CD4-positive, alpha-beta T cell treated with Interleukin-15 for 1 hour (primary cell): ENCODE results near the gene LAG3.

Source experiments
- DNase-seq: peaks from one replicate; pipeline ENCODE4 v3.0.0-alpha.2; 2020

Gene LAG3

DNA sequence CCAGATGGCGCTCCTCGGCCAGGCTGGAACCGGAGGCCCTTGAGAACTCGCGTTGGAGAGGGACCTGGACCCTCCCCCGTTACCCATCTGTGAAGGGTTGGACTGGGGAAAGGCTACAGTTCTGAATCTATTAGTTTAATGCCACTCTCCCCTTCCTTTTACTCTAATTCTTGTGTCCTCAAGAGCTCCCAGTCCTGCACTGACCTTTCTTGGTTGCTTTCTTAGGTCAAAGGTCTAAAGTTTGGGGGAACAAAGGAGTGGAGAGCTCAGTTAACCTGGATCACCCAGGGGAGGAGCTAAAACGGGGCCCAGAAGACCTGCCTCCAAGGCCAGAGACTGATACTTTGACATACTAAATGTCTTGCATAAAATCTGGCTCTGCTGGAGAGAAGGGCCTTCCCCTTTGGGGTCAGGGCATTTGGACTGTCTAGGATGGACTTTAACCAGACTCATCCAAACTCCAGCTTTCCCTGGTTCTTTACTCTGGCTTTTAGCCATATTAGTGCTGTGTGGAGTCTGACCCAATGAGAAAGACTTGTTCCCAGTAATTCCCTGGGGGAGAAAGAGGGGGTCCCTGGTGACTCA is 18.5 kb upstream of the LAG3 start:
- no peak for DNase-seq

DNA sequence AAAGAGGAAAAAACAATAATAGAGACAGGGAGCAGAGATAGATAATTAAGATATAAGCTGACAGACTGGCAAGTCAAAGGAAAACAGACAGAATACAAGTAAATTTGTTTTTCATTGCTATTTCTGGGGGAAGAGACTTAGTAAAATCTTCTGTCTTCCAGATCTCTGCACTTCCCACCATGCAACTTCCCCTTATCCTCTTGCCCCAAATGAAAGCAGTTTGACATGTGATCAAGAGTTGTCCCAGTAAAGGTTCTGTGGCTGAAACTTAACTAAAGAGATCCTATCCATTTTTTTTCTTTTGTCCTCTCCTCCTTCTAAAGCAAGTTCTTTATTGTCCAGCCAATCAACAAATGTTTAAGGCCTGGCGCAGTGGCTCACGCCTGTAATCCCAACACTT is 17.9 kb upstream of the LAG3 start:
- DNase-seq = no peak

DNA sequence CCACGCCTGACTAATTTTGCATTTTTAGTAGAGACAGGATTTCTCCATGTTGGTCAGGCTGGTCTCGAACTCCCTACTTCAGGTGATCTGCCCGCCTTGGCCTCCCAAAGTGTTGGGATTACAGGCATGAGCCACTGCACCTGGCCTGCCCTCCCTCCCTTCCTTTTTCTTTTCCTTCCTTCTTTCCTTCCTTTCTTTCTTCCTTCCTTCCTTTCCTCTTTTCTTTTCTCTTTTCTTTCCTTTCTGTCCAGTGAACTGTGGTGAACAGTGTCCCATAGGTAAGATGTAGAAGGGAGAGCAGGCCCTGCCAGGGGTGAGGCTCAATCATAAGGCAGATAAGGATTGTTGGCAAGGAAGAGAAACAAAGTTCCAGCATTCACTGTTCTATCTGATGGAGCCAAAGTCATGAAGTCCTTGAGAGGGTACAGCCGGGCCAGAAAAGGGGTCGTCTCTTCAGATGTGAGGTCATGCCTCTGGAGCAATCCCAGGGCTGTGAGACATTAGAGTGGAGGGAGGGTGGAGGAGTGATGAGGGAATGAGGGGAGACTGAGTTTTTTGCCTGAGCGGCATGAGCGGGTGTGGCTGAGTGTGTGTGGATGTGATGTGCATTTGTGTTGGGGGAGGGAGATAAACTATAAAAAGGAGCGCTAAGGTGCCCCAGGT is 15.2 kb upstream of the LAG3 start:
- no peak for DNase-seq

DNA sequence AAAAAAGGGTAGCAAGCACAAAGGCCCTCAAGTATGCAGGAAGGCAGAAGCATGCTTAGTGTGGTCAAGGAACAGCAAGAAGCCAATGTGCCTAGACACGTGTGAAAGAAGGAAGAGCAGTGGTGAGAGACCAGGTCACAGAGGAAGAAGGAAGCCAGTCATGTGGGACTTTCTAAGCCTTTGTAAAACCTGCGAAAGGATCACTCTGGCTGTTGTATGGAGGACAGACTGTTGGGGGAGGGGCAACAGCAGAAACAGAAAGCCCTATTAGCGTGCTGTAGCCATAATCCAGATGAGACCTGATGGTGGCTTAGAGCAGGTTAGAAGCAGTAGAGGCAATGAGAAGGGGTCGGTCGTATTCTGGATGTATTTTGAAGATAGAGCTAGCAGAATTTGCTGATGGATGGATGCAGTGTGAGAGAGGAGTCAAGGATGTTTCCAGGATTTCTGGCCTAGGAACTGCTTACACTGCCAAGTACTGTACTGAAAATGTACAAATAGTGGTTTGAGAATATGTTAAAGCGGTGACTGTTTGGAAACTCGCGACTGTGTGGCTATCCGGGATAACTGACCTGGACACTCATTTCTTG is 13.7 kb upstream of the LAG3 start:
- DNase-seq = no peak

DNA sequence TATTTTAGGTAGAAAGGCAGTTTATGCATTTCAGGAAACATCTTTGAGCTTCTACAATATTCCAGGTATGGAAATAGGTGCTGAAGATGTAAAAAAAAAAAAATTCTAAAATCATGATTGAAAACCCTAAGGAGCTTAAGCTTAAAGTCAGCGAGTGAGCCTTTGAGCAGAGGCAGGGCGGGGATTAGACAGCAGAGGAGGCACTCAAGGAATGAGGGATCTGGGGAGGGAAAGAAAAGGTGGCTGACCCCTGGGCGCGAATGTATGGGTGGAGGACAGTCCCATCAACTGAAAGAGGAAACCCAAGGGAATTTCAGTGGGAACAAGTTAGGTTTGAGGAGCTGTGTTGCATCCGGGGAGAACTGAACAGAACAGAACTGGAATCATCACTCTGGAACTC is 12.6 kb upstream of the LAG3 start:
- no peak for DNase-seq

DNA sequence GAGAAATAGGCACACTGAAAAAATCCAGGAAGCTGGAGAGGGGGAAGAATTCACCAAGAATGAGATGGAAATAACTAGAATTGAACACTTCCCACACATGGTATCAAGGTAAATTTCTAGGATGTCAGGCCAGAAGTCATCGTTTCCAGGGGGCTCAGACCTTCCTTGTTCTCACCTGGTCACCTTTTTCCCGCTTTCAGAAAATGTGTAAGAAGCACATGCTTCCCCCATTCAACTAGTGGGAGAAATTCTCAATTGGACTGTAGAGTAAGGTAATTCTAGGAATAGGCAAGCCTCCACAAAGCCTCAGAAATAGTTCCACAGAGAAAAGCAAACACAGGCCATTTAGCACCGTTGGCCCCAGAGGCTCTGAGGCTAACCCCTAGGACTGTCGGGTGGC is 8.9 kb upstream of the LAG3 start:
- no peak for DNase-seq

DNA sequence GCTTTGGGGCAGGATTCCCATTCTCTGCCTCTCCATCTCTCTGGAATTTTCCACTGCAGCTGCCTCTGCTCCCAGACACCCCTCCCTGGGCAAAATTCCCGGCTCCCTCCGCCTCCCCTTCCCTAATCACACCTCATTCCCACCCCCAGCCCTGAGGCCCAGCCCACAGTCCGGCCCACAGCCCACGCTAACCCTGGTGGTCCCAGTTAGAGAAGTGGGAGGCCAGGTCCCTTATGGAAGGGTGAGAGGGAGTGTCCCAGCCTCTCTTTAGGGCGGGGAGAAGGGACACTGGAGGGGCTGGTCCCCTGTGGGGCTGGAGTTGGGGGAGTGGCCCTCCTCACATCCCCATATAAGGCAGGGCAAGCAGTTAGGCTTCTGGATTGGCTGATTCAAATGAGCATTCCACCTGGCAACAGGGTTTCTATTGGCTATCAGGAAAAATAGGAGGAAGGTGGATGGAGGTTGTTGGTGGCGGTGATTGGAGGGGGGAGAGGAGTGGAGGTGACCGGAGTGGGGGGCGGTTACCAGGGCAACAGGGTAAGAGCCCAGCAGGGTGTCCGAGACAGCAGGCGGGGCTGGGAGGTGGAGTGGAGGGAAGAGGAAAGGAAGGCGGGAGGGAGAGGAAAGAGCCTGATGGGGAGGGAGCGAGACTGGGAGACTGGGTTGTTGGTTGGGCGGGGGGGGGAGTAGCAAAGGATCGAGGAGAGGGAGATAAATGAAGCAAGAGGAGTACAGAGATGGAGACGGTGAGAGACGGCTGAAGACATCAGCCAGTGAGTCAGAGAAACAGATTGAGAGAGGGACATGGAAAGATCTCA is 8.1 kb upstream of the LAG3 start:
- DNase-seq = peak; percentile 78

DNA sequence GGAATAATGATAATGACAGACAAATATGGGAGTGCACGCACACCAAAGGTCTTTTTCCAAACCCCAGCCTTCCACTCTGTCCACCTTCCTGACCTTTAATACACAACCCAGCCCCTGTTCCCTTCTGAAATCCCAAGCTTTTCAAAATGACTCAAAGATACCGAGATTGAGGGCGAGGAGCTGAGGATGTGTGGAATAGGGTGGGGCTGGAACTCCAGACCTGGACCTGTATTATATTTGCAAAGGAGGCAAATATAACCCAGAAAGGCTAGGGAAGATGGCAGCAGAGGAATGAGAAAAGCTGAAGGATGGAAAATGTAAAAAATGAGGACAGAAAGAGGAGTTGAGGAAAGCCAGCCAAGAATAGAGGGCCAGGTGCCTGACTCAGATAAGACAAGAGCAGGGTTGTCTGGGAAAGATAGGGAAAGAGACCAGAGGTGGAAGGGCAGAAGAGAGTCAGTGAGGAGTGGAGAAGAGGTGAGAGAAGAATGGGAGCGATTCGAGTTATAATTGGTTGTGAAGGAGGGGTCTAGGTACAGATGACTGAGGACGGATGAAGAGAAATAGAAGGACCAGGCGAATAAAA is 7.2 kb upstream of the LAG3 start:
- DNase-seq = no peak

DNA sequence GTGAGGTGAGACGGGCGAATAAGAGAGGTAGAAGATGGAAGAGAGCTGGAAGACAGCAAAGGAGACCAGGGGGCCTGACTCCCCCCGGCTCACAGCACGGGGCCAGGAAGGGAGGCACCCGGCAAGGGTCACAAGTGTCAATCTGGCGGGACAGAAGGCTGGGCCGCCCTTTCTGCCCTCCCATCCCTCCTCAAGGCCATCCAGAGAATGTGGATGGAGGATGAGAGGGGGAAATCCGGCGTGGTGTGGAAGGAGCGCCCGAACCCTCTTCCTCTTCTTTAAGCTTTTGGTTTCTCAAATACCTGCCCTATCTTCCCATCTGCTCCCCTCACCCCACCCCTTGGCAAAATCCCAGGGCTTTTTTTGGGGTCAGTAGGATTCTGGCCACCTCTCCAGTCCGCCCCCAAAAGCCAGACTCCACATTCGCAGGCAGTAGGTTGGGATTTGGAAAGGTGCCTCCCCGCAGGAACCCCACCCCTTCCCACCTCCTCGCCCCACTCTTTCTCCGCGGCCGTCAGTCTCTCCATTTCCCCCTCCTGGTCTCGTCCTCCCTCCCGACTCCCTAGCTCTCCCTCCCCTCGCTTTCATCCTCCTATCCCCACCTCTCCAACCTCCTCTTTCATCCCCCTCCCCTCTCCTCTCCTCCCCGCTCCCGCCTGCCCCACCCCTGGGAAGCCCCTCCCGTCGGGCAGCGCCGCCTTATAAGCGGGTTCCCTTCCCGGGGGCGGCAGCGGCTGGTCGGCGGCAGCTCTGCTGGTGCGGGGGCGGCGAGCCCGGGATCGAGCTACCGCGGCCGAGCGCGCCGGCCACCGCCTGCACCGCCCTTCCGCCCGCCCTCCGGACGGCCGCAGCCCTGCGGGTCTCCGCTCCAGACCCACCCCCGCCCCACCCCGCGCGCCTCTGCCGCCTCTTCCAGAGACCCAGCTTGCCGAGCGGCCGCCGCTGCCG is 6.4 kb upstream of the LAG3 start, which contains the start of gene PTMS:
TSS of gene PTMS (plus strand) at position 730 of the 948 bp plus-strand sequence. CDS start 343 bp downstream, outside the sequence.
- no peak for DNase-seq

DNA sequence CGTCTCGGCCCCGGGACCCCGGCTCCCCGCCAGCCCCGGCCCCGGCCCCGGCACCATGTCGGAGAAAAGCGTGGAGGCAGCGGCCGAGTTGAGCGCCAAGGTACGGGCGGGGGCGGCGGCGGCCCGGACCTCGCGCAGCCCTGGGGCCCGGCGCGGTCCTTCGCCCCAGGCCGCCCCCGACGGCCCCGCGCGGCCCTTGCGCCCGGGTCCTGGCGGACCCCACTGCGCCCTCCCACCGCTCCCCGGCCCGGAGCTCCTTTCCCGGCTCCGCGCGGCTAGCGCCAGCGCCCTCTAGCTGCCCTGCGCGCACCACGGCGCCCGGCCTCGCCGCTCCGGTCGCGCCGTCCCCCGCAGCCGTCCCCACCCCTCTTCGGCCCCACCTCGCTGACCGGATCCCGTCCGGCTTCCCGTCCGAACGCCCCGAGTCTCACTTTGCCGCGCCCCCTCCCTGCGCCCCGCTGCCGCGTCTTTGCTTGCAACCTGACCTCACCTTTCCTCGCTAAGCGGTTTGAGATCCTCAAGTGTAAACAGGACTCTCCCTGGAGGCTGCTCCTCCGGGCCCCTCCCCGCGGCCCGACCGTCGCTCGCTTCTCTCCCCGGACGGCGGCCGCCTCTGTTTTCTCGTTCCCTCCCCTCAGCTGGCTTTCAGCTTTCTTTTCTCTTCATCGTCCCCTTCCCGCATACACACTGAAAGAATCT is 5.5 kb upstream of the LAG3 start:
- DNase-seq = peak; percentile 42

DNA sequence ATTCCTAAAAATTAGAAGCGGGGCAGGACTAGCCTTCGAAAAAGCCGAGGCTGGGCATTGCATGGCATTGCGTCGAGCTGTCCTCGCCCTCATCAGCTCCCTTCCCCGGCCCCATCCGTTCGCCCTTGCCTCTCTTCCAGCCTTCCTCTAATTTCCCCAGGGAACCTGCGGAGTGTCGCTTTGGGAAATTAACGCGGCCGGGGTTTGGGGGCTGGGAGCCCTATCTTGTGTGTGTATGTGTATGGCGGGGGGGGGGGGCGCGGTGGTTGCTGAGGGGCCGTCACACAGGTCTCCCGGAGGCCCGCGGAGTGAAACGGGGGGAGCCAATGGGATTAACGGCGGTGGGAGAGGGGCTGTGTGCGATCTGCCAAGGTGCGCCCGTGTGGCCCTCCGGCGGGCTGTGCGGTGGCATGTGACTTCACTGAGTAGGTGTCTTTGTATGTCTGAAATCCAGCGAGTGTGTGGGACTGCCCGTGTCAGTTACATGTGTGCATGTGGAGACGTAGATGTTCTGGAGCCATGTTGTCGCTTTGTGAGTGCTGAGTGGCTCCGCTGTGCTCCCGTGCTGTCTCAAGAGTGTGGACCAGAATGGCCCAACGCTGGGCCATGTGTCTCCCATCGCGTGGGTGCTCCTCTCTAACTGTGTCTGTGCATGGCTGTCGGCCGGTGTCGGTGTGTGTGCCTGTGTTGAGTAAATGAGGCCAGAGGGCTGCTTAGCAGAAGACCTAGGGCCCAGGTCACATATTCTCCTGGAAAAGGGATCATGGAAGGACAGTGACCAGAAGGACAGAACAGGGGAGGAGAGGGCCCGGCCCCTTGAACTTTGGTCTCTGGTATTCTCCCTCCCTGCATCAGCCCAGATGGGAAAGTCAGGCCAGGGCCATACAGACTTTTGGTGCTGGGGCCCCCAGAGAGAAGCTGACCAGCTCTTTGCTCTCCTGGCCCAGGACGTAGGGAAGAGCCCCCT is 4.7 kb upstream of the LAG3 start:
- no peak for DNase-seq

DNA sequence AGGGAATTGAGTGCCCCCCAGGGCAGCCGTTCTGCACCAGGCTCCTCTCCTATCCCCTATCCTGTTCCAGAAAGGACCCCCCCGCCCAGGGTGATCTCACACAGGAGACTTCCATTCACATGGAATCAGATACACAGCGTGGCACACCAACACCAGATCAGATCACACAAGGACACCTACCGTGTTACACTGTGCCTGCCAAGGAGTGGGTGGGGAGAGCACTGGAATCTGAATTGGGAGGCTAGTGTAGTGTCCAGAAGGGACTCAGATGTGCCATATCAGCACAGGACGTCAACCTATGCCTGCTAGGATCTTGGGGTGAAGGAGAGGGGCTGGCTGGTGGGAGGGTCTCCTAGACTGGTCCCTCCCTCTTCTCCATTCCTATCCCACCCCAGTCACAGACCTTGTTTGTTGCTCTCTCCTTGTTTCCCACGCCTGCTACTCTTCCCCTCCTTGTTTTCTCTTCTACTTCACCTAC is 3.8 kb upstream of the LAG3 start:
- no peak for DNase-seq

DNA sequence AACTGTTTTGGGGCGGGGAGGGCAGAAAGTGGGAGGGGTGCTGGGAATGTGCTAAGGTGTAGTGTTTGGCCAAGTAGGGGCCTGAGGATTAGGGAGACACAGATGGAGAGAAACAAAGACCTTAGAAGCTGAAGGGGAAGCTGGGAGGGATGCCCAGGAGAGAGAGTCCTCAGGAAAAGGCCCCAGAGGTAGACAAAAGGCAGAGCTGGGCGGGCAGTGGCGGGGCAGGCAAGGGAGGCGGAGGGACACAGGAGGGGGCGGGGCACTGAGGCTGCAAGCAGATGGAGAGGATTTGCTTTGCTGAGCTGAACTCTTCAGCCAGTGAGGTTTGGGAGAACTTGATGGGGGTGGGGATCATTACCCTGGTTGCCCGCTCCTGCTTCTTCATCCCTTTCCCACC is 3.3 kb upstream of the LAG3 start:
- DNase-seq = no peak

DNA sequence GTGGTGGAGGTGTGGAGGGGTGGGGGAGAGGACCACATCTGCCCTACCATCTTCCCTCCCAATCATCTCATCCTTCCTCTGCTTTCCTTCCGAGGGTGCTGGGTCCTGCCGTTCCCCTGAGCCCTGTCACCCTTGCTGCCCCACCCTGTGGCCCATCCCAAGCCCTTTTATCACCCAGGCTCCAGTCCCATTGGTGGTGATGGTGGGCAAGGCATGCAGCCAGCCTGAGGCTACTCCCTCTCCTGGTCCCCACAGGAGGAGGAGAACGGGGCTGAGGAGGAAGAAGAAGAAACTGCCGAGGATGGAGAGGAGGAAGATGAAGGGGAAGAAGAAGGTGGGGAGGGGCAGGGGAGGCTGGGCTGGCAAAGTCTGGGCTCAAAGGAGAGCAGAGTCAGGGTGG is 2.7 kb upstream of the LAG3 start:
- DNase-seq = no peak

DNA sequence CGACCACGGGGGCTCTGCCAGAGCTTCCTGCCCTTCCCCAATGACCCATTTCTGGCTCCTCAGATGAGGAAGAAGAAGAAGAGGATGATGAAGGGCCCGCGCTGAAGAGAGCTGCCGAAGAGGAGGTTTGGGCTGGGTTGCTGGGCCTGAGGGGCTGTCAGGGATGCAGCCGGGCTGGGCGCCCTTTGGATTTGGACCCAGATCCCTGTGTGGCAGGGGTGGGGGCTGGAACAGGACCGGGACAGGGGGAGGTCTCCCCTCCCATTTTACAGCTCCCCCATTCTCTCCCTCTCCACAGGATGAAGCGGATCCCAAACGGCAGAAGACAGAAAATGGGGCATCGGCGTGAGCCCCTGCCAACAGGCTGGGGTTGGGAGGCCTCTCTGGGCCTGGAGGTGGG is 2.2 kb upstream of the LAG3 start:
- no peak for DNase-seq

DNA sequence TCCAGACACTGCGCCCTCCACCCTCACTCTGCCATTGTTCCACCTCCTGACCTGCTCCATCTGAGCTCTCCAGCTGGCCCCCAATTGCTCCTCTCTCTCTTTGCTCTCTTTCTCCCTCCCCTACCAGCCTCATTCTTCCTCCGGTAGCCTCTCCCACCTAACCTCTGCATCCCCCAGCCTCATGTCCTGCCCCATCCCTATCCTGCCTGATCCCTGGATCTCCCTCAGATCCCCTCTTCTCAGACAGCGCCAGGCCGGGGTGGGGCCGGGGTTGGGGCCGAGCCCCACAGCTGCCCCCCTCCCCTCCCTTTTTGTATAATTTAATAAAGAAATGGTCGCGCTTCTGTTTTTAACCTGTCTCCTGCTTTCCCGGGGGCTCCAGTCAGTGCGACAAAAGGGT is 1.7 kb upstream of the LAG3 start:
- no peak for DNase-seq

DNA sequence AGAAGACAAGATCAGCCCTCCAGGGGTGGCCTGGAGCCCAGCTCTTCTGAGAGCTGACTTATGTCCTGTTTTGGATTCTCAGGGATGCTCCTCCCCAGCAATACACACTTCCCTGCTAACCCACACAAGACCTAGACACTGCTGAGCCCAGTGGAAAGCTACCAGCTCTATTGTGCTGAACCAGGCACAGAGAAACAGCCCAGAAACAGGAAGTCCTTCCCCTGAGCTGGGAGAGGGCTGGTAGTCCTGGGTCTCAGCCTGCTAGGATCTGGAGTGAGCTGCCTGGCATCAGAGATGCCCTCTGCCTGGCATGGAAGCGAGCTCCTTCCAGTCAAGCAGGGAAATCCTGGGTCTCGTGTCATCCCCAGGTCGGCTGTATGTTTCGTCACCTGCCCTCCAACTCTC is 1.2 kb upstream of the LAG3 start:
- DNase-seq = no peak

DNA sequence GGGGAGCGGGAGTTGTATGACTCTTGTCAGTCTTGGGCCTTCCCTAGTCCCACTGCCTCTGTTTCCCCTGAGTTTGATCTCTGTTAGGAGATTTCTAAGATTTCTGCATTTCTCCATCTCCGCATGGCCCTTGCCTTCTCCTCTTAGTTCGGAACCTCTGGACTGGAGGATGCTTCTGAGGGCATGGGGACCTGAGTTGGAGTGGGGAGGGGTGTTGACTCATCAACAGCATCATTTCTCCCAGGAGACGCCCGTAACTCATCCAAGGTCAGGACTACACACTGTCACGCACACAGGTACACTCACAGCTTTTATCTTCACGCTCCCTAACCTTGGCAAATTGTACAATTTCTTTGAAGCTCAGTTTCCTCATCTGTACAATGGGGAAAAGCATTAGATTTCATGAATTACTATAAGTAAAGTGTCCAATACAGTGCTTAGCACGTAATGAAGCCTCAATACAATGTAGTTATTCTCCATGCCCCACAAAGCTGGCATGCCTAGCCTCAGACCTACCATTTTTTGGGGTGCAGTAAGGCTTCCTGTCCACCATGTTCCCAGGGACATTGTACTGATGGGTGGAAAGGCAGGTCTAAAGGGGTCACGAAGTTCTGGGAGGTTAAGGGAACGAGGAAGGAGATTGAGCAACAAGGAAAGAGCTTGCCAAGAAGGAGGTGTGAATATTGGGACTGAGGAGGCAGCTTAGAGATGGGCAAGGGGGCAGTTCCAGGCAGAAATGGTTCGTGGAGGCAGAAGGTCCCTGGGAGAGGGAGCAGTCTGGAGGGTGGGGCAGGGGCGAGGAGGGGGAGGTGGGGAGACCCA is 600 bp upstream of the LAG3 start:
- DNase-seq = no peak
